Left renal pelvis (tissue), 4 donors: Measurements from ENCODE around the gene KLHL3. TPM values are rescaled to one million over a fixed set of nuclear protein-coding genes. Genes with fewer than 3 reads are reported as not detected.

Source experiments
- DNase-seq, 4 donors: peaks; one replicate each; pipeline ENCODE4 v3.0.0-alpha.2; 2013; ENCODE audit warnings: low read depth in 4 of 4, low spot score in 3 of 4
- polyA plus RNA-seq, 4 donors: library from polyadenylated mRNA; unstranded; fragments of 120-200 nt; gene quantifications; one replicate each; pipeline ENCODE4 v1.2.1, GENCODE V29; 2013; ENCODE audit not compliant: insufficient read length in 4 of 4

The KLHL3 gene
- polyA plus RNA-seq, 4 donors, result 9.0 to 24.0 (median 15.6) TPM

- no peak for DNase-seq
Measured at GRCh38 chr5:137750436-137750835, 14.5 kb upstream of the KLHL3 start.

GRCh38 chr5:137747848-137748247 is 12.0 kb upstream of the KLHL3 start:
- DNase-seq, result no peak

DNA sequence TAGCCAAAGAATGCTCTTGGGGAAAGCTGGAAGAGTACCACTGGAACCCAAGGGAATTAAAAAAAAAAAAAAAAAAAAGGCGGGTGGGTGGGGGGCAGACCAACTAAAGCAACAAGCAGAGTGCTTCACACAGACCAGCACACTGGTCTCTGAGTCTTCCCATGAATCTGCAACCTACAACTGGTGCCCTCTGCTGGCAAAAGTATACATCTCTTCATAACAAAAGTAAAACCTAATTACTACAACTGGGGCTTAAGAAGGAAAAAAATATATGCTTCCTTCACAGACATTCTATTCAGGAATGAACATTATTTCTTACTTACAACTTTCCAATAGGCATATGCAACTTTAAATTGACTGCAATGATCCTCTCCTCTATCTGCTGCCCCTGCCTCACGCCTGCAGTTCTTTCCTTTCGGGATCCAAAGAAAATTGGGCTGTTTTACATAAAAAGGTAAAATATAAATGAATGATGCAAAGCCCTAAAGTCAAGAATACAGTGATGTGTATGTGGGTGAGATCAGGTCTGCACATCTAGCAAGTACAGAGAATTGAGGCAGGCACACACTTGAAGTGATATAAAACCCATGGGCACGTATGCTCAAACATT is 7.2 kb upstream of the KLHL3 start:
- DNase-seq, result peak in 1 of 4 donors; percentile 57

GRCh38 chr5:137741718-137742117 is 5.8 kb upstream of the KLHL3 start:
- DNase-seq, result no peak

DNA sequence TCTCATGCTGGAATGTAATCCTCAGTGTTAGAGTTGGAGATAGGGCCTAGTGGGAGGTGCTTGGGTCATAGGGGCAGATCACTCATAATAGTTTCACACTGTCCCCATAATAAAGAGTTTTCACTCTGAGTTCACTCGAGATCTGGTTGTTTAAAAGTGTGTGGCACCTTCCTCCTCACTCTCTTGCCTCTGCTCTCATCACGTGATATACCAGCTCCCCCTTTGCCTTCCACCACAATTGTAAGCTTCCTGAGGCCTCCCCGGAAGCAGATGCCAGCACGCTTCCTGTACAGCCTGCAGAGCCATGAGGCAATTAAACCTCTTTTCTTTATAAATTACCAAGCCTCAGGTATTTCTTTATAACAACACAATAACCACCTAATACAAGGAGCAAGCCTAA is 3.8 kb upstream of the KLHL3 start:
- no peak for DNase-seq

DNA sequence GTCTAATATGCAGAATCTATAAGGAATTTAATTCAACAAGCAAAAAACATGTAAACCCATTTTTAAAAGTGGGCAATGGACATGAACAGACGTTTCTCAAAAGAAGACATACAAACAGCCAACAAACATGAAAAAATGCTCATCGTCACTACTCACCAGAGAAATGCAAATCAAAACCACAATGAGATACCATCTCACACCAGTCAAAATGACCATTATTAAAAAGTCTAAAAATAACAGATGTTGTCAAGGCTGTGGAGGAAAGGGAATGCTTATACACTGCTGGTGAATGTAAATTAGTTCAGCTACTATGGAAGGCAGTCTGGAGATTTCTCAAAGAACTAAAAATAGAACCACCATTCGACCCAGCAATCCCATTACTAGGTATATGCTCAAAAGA is 3.1 kb upstream of the KLHL3 start:
- DNase-seq, result no peak

DNA sequence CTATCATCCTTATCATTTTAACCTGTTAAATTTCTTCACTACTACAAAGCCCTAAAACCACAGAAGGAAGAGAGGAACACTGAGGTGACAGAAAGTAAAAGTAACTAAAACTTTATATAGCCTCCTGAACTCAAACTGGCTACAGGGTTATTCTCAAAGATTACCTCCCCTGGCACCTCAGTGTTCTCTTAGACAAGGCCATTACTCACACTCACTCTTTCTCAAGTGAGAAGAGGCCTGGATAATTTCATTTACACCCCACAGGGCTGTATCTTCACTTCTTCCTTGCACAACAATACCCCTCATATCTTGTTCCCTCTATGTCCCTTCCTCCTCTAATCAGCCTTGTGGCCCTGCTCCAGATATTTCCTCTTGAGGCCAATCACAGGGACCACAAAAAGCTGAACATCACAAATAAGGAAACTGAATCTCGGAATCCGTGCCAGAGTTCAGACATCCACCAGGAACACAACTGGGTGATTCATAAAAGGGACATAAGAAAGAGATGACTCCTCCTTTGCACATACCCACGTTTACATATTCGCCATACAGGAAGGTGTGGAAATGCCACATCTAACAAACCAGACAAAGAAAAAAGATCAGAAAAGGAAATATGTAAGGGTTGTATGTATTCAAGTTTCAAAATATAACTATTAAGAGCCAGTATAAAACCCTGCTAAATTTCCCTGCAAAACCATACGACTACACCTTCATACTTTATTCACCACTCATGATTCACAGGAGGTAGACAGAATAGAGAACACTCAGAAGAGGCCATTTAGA is 1.7 kb upstream of the KLHL3 start:
- DNase-seq, result no peak

DNA sequence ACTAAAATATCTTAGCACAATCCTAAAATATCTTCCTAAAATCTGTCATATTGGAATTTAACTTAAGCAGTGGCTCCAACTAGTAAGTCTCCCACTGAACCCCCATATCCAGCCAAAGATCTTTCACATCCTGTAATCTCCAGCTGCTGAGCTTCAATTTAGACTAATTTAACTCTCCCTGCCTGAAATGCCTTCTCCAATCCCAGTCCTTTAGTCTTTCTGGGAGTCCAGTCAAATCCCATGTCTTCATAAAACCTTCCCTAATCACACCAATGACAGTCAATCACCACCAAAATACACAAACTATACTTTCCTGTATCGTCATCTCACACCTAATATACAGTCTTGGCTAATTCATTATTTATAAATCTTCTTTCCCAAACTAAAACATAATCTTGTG is 607 bp upstream of the KLHL3 start:
- DNase-seq, result no peak

DNA sequence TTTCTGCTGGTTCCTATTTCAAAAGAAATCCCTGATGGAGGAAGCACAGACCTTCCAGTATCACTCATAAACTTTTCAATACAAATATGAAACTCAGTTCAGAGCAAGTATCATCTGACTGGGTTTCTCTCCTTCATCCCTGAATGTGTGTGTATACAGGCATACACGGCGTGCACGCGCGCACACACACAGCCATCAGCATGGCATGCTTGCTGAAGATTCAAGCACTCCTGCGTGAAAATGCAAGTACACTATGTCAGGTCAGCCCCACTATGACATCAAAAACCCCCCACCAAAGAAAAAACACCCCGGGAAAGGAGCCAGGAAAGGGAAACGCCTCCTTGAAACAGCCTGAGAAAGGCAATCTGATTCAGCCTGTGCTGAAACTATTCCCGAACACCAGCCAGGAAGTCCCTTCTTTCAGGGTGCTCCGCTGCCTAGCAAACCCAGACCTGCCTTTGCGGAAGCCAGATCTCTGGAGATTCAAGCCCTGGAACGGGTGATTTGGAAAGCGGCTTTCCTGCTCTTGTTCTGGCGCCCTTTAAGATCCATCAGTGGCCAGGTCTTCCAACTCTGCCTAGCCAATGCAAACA is 831 bp downstream of the KLHL3 start:
- no peak for DNase-seq

DNA sequence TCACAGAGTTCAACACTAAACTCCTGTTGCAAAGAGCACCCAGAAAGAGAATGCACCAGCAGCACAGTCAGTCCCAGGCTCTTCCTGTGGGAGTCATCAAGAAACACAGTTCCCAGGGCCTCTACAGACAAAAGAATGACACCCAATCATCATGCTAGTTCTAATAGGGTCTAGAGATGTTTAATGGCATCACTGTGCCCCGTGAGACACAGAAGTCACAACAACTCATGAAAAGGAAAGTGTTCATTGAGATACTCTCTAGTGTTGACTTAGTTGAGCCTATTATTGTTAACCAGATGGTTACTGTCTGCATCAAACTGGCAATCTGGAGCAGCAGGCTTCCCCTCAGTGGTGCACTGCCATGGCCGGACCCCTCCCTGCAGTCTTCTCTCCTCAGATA is 1.6 kb downstream of the KLHL3 start:
- no peak for DNase-seq

DNA sequence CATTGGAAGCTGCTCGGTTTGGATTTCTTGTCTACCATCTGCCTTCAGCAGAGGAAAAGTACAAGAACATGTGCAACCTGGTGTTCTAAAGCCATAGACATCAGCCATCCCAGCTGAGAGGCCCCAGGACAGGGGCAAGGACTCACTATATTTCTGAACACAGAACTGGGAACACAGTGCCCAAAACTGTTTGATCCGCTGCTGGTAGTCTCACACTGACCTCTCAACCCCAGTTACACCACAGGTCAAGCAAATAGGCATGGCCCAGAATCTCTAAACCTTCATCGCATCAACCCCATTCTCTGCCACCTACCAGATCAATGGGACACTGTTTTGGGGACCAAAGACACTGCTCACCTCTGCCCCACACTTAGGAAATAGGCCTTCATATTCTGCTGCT is 2.0 kb downstream of the KLHL3 start:
- no peak for DNase-seq

- DNase-seq, result no peak
Measured at GRCh38 chr5:137733006-137733405, 2.9 kb downstream of the KLHL3 start.

DNA sequence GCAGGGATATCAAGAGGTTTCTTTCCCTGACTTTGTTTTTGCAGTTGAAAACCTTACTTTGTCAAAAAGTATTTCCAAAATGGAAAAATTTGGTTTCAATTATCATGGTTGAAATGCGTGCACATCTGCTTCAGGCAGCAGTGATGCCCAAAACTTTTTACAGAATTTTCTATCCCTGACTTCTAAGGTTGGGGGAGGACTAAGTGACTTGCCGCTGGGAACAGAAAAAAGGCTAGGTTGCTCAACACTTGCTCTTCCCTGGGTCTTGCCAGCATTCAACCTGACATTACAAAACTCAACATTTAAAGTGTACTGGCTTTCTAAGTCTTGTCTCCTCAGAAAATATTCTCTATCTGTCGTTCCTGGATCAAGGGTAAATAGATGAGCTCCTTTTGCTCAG is 4.7 kb downstream of the KLHL3 start:
- DNase-seq, result no peak

GRCh38 chr5:137730336-137730735 is 5.6 kb downstream of the KLHL3 start:
- DNase-seq, result no peak

GRCh38 chr5:137728048-137728447 is 7.8 kb downstream of the KLHL3 start:
- DNase-seq, result no peak

DNA sequence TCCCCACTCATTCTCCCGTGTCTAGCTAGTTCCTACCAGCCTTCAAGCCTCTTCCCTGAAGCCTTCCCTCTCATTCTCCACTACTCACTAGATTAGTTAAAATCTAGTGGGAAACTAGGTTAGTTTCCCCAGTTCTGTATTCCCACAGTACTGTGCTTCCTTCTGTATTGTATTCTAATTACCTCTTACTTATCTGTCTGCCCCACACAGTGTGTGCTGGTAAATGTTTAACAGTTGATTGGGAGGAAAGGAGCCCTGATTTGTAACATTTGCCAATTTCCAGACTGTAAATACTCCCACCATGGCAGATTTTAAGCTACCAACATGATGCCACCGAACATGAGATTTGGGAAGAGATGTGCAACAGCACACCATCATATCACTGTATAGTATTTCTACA is 8.3 kb downstream of the KLHL3 start:
- DNase-seq, result no peak

DNA sequence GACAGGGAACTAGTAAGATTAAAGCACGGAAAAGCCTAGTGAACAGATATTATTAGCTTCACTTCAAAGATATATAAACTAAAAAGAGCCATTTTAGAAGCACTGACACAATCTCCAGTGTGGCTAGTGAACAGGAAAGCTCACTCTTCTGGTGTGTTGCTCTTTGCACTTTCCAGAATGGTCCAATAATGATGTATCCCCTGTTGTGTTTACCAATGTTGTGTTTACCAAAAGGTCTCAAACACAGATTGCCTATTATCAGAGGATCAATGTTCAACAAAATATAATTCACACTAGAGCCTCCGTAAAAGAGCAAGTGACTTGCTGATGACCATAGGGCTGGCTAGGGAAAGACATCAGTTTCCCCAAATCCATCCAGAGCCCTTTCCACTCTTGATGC is 11.6 kb downstream of the KLHL3 start:
- no peak for DNase-seq

DNA sequence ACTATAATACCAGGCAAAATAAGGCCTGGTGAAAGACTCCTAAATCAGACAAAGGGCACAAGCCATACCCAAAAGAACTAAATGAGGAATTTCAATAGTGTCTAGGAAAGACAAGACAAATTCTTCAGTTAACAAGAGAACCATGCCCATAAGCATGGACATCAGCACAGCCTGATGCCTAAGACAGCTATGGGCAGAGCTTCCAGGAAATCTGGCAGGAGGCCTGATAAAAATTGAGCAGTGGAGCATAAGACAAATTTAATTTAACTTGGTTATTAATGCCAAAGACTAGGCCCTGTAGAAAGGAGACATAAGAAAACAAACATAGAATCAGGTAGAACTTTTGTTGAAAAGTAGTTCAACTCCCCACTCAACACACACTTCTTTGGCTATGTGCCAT is 17.3 kb downstream of the KLHL3 start:
- no peak for DNase-seq

GRCh38 chr5:137716337-137716736 is 19.6 kb downstream of the KLHL3 start:
- no peak for DNase-seq

- no peak for DNase-seq
Measured at GRCh38 chr5:137715456-137715855, 20.4 kb downstream of the KLHL3 start.

DNA sequence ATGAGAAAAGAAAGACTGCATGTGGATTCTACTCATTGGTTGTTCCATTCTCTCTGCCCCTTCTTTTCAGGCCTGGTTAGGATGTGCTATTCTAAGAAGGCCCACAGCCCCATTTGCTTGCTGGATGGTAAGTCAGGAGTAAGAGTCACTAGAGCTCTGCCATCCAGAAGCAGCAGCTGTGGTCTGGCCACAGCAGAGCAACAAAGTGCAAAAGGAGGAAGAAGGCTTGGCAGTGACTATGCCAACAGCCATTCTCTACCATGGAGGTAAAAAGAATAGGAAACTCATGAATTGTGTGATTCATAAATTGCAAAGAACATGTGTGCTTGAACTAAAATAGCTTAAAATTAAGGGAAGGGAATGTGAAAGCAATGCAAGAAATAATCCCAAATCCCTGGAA is 20.9 kb downstream of the KLHL3 start:
- no peak for DNase-seq

GRCh38 chr5:137714494-137714893 is 21.4 kb downstream of the KLHL3 start:
- DNase-seq, result no peak
